GM19397 (cell line): ENCODE data around the gene RBBP8NL.
"Not testable (repeated sequence)": the region's sequence is repeated elsewhere in the genome, so short reads cannot be mapped to it uniquely, and the experiment has no call there.

Experiments used
- ATAC-seq: cut with Tn5 transposase; IDR thresholded peaks from one replicate; pipeline ENCODE4 v1.9.1; 2021; ENCODE audit warnings: mild to moderate bottlenecking, moderate library complexity; ENCODE audit not compliant: unreplicated experiment

The RBBP8NL gene

DNA sequence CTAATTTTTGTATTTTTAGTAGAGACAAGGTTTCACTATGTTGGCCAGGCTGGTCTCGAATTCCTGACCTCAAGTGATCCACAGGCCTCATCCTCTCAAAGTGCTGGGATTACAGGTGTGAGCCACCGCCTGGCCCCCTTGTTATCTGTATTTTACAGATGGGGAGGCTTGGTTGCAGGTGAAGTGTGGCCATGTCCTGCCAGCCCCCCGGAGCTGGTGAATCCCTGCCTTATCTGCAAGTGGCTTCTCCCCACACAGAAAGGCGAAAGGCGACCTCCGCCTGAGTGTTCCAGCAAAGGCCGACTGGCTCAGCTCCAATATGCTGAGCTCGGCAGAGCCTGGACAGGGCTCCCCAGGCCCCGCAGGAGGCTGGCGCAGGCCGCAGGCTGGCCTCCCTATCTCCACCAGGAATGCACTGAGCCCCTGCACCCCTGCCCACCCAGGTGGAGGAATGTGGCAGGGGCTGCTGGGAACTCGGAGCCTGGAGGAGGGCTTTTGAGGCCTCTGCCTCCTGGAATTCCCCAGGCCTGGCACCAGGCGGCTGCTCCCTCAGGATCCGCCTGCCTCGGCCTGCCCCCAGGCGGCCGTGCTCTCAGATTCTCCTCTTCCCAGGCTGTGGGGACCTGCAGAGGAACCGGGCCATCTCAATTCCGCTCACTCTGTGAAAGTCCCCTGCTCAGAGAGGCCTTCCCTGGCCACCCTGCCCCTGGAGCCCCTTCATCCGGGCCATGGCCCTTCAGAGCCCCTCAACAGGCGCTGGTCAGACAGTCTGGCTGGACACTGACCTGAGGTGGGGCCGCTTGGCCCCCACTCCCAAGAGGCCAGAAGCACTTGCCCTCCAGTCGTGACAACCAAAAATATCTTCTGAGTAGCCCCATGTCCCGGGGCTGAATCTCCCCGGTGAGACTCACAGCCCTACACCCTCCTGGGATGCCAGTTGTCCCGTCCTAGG, 51.0 kb downstream of the RBBP8NL start:
- ATAC-seq, result no peak

DNA sequence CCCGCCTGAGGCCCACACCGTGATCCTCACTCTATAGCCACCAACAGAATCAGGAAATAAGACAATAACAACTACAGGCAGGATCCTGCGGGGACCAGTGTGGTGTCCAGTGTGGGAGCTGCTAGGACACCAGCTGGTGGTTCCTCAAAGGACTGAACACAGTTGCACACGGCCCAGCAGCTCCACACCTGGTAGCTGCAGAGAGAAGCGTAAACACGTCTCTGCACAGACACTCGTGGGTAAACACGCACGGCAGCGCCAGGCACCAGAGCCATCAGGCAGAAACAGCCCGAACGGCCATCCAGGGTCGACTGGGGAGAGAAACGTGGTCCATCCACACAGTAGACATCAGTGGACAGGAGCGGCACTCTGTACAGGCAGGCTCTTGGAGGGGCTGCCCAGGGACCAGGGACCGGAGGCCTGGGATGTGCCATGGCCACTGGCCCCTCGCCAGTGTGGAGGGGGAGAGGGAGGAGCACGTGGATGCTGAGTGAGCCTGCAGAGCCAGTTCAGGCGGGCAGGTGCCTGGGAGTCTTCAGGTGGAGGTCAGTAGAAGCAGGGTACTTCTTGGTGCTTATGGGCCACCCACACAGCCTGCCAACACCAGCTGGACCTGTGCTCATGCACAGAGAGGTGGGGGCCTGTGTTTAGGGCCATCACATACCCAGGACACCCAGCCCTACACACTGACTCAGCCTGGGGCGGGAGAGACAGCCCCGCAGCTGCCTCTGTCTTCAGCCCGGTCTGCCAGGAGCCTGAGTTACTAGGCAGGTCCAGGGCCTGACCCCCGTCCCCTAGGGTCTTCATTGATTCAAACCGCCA, 52.8 kb downstream of the RBBP8NL start:
- no peak for ATAC-seq

GRCh38 chr20:62373631-62374179, 53.6 kb downstream of the RBBP8NL start:
- not testable (repeated sequence) for ATAC-seq

- no peak for ATAC-seq
These were observed 55.0 kb downstream of the RBBP8NL start for GRCh38 chr20:62372042-62372993.

- ATAC-seq, result no peak
These were observed 55.7 kb downstream of the RBBP8NL start for GRCh38 chr20:62371588-62372041.

- ATAC-seq, result no peak
These were observed 56.3 kb downstream of the RBBP8NL start for GRCh38 chr20:62370807-62371587.

DNA sequence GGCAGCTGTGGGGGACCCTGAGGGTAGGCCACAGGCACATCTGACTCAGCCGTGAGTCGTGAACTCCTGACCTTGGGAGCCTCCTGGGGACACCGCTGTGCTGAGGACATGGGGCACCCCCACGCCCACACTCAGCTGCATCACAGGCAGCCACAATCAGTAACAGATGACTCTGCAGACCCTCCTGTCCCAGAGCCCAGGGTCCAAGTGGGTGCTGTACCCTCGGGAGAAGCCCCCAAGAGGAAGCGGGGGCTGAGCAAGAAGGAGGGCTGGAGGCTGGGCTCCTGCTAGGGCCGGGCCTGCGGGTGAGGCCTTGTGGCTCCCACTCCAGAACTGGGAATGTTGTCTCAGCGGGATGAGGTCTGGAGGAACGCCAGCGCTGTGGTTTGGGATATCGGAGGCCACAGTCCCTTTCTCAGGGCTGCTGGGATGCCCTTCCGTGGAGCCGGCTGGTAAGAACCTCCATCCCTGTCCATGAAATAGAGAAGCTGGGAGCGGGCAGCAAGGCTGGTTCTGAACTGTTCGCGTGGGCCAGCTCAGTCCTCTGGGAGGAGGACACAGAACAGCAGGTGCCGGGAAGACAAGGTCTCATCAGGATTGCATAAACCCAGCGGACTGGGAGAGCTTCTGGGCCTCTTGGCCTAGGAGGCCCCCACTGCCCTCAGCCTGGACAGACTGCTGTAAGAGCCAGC, 57.1 kb downstream of the RBBP8NL start:
- no peak for ATAC-seq

- ATAC-seq, result no peak
These were observed 57.6 kb downstream of the RBBP8NL start for GRCh38 chr20:62369815-62370114.

DNA sequence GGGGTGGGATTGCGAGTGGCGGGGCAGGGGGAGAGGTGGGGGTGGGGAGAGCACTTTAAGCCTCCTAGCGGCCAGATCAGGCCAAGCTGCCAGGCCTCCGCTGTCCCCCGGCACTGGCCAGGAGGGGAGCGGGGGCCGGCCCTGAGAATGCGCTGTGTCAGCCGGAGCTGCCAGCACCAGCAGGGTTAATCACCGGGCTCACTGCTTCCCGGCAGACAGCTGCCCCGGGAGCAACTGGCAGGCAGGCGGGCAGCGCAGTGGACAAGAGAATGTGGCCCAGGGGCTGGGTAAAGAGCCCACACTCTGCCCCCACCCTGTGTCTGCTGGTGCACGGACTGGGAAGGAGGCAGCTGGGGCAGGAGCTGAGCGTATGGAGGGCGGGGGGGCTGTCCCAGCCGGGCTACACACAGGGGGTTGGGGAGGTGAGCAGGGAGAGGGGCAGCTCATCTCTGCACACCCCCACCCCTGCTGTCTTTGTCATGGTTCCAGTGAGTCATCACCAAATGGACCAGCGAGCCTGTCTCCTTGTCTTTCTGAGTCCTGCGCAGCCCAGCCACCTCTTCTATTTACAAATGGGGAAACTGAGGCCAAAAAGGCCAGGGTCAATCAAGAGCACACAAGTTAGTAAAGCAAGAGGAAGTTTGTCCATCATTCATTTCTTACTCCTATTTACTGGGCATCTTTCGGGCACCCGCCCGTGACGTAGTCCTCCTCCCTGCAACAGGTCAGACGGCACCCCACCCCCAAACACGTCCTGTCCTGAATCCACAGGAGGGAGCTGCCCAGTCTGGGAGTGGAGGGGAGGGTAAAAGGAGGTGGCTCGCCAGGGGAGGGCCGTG, 58.1 kb downstream of the RBBP8NL start:
- ATAC-seq, result no peak

GRCh38 chr20:62368392-62368975, 58.9 kb downstream of the RBBP8NL start:
- no peak for ATAC-seq

DNA sequence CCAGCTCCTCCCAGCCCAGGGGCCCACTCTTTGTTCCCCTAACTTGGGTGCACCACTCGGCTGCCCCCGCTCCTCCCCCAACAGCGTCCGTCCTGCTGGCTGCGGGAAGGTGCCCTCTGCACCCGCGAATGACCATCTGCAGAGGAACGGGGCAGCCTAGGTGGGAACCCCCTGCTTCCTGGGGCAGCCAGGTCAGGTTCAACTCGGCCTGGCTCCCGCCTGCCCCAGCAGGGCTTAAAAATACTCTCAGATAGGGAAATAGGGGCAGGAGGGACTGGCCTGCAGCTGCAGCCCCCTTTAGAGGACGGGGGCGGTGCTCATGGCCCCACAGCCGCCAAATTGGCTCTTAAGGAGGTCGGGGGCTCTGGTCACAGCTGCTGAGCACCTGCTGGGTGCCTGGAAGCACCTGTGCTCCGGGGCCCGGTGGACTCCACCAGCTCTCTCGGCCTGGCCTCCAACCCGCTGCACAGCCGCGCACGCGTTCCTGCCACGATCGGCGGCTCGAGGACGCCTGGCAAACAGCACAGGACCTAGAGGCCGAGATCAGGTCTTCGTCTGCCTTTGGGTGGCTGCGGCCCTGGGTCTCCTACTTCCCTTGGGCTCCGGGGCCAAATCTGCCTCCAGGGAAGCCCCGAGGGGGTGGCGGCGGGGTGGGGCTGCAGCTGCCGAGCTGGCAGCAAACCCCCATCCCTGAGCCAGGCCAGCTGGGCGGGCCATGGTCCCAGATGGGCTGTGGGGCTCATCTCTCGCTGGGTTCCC, 59.5 kb downstream of the RBBP8NL start:
- no peak for ATAC-seq

DNA sequence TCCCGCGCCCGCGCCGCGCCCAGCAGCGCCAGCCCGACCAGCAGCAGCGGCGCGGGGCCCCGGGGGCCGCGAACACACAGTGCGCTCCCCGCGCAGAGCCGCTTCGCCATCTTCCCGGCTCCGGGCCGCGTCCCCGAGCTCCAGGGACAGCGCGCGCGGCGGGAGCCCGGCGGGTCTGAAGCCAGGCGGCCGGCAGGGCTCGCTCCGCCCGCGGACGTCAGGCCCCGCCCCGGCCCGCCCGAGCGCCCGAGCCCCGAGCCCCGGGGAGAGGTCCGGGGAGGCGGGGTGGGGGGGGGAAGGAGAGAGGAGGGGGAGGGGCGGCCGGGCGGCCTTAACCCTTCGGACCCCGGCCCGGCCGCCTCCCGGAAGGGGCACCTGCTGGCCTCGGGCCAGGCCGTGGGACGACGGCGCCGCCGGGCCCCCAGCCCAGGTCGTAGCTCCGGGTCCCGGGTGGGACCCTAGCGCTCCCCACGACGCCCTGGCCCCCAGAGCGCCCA, 60.2 kb downstream of the RBBP8NL start, which contains the start of gene LAMA5:
LAMA5 (minus strand) TSS at position 177 of the 497 bp plus-strand sequence; CDS start at position 110, 67 bp downstream.
- ATAC-seq, result no peak

GRCh38 chr20:62366370-62367135, 60.8 kb downstream of the RBBP8NL start:
- ATAC-seq, result no peak

DNA sequence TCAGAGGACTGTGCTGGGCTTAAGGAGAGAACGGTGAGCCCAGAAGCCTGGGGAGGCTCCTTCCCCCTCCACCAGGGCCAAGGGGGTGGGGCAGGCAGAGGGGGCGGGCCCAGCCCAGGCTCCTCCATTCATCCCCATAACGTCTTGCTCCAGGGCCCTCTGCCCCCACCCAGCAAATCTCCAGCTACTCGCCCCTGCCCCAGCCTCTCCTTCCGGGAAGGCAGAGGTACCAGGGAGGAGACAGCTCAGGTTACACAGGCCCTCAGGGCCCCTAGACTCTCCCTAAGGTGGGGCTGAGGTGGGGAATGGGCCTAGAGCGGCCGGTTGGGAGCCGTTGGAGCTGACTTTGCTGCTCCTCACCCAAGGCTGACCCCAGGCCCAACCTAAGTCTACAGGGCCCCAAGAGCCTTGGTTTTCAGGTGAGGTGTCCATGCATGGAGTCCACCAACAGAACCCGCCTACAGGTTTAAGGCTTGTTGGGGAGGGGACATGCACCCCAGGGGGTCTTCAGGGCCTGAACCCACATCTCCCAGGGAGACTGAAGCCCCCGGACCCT, 61.4 kb downstream of the RBBP8NL start:
- ATAC-seq, result no peak

- no peak for ATAC-seq
These were observed 62.2 kb downstream of the RBBP8NL start for GRCh38 chr20:62364911-62365736.
